Stimulated activated CD4-positive, alpha-beta T cell treated with anti-CD3 and anti-CD28 coated beads, Interleukin-12 subunit alpha, Interleukin-12 subunit beta, amount 100 ng/mL, for 48 hours (primary cell): ENCODE data around the gene ELAVL2.
"Not testable (repeated sequence)": the region's sequence is repeated elsewhere in the genome, so short reads cannot be mapped to it uniquely, and the experiment has no call there.

Experiments used
- DNase-seq, 3 donors: peaks; one replicate each; pipeline ENCODE4 v3.0.0-alpha.2; 2020; ENCODE audit warnings: low read depth in 2 of 3, low spot score in 1 of 3

The ELAVL2 gene

GRCh38 chr9:23725279-23725946 is 100.6 kb downstream of the ELAVL2 start:
- DNase-seq = no peak

GRCh38 chr9:23723672-23724071 is 102.4 kb downstream of the ELAVL2 start:
- DNase-seq = no peak

- DNase-seq = not testable (repeated sequence)
Observed at GRCh38 chr9:23723048-23723447, 103.0 kb downstream of the ELAVL2 start.

GRCh38 chr9:23721466-23721865 is 104.6 kb downstream of the ELAVL2 start:
- no peak for DNase-seq

- DNase-seq = no peak
Observed at GRCh38 chr9:23717505-23717904, 108.5 kb downstream of the ELAVL2 start.

GRCh38 chr9:23707249-23707648 is 118.8 kb downstream of the ELAVL2 start:
- no peak for DNase-seq

GRCh38 chr9:23702311-23702922 is 123.6 kb downstream of the ELAVL2 start:
- no peak for DNase-seq

GRCh38 chr9:23701291-23701690 is 124.7 kb downstream of the ELAVL2 start:
- DNase-seq = no peak

- DNase-seq = no peak
Observed at GRCh38 chr9:23700359-23700758, 125.7 kb downstream of the ELAVL2 start.

GRCh38 chr9:23698161-23698560 is 127.9 kb downstream of the ELAVL2 start:
- DNase-seq = no peak

- no peak for DNase-seq
Observed at GRCh38 chr9:23695572-23695971, 130.5 kb downstream of the ELAVL2 start.

- no peak for DNase-seq
Observed at GRCh38 chr9:23693374-23693773, 132.7 kb downstream of the ELAVL2 start.

- no peak for DNase-seq
Observed at GRCh38 chr9:23686896-23687295, 139.1 kb downstream of the ELAVL2 start.

- DNase-seq = no peak
Observed at GRCh38 chr9:23686257-23686656, 139.8 kb downstream of the ELAVL2 start.

GRCh38 chr9:23683611-23684061 is 142.4 kb downstream of the ELAVL2 start:
- DNase-seq = no peak

- DNase-seq = no peak
Observed at GRCh38 chr9:23682891-23683431, 143.1 kb downstream of the ELAVL2 start.

GRCh38 chr9:23682352-23682751 is 143.7 kb downstream of the ELAVL2 start:
- no peak for DNase-seq

GRCh38 chr9:23677446-23677845 is 148.6 kb downstream of the ELAVL2 start:
- no peak for DNase-seq

- DNase-seq = no peak
Observed at GRCh38 chr9:23674016-23674585, 151.9 kb downstream of the ELAVL2 start.

- no peak for DNase-seq
Observed at GRCh38 chr9:23672151-23672550, 153.9 kb downstream of the ELAVL2 start.

GRCh38 chr9:23669776-23670175 is 156.3 kb downstream of the ELAVL2 start:
- DNase-seq = no peak

- no peak for DNase-seq
Observed at GRCh38 chr9:23665635-23666034, 160.4 kb downstream of the ELAVL2 start.
